NCI-H2171 treated with DMSO at 0.1 percent for 48 hours (cell line): ENCODE measurements around the gene SPTA1.
"Not testable (repeated sequence)": the region's sequence is repeated elsewhere in the genome, so short reads cannot be mapped to it uniquely, and the experiment has no call there.

Experiments used
- DNase-seq: peaks from one replicate; lab custom pipeline; 2025; lab: John Stamatoyannopoulos, UW

The SPTA1 gene

GRCh38 chr1:158686111-158687009 lies at the start of gene SPTA1:
Gene SPTA1, minus strand, starts transcription at chr1:158686715. Its CDS starts 198 bp downstream, at chr1:158686517.
- DNase-seq: no peak

DNA sequence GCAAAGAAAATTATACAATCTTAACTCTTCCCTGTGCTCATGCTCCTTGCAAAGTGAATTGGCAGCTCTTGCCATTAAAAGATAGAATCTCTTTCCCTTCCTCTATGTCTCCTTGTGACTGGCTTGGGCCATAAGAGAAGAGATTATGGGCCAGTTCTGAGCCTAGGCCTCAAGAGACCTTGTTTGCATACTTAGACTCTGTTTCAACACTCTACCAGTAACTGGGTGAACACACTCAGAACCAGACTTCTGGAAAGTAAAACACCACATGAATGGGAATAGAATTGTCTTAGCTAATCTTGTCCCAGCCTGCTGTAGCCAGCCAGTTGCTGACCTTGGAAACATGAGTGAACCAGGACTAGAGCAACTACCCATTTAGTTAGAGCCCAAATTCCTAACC lies 49.3 kb upstream of the SPTA1 start:
- DNase-seq: no peak

DNA sequence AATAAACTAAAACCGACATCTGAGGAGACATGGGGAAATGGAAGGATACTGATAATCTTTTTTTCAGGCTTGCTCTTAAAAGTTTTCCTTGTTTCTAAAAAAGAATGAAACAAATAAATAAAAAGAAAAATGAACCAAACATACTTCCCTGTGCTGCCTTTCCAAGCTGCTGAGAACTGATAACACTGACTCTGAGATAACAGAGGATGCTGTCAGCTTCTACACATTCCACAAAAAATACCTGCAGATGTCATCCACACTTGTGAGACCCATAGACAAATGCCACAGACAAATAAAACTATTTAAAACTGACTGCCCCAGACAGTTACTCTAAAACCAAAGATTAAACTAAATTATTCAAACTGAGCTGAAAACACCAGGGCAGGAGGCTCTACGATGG lies 46.0 kb upstream of the SPTA1 start:
- DNase-seq: no peak

GRCh38 chr1:158731707-158732106 lies 45.2 kb upstream of the SPTA1 start:
- no peak for DNase-seq

- no peak for DNase-seq
These were observed 43.9 kb upstream of the SPTA1 start for GRCh38 chr1:158730453-158730852.

DNA sequence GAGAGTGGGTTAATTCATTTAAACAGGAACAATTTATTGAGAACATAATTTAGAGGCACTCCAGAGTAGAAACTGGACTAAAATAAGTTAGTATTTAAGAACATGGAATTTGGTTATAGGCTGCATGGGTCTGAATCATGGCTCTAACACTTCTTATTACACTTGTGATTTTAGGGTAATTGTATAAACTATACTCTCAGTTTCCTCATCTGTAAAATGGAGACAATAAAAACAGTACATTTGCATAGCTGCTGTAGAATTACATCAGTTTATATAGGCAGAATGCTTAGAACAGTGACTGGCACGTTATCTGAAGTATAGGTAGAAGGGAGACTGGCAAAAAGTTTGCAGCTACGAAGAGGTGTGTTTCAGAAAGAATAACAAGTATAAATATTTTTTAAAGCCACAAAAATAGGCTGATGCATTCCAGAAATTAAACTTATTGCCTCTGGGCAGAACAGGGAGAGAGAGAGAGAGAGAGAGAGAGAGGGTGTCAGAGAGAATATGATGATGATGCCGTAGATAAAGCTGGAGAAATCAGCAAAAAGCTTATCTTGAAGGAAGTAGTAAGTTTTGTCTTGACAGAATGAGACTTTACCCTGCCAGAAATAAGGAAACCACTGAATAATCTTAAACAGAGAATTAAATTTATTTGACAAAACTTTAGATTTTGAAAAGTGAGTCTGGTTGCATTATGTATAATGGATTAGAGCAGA lies 42.2 kb upstream of the SPTA1 start:
- DNase-seq: no peak

DNA sequence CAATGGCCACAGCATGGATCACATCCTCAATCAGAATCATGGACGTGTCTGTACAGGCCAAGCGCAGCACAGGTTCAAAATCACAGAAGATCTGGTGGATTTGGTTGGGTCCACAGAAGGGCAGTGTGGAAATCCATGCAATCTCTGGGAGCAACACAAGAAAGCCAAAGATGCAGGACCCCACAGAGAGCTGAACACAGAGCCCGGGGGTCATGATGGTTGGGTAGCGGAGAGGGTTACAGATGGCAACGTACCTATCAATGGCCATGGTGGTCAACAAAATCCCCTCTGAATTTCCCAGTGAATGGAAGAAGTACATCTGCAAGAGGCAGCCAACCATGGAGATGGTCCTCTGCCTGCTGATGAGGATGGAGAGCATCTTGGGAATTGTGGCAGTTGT lies 37.9 kb upstream of the SPTA1 start:
- DNase-seq: no peak

DNA sequence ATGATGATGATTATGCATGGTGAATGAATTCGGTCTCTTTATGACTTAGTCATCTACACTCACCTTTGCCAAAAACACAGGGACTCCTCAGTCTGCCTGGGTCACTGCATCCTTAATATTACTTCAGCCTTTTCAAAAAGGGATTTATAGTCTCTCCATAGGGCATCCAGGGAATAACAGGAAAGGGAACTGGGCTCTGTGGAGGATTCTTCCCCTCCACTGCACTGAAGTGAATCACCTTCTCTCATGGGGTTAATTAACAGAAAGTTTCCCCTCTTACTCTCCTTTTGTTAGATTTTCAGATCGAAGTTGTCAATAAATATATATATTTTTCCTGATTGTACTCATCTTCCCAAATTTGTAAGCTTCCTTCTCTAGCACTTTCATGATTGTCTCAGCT lies 34.1 kb upstream of the SPTA1 start, which contains the start of gene OR6K3:
Gene OR6K3, minus strand, starts transcription at position 101 of the 400 bp plus-strand sequence. CDS start 2,605 bp downstream, outside the sequence.
- DNase-seq: no peak

GRCh38 chr1:158719664-158720063 lies 33.1 kb upstream of the SPTA1 start:
- DNase-seq: no peak

GRCh38 chr1:158717344-158717743 lies 30.8 kb upstream of the SPTA1 start:
- DNase-seq: no peak

GRCh38 chr1:158716335-158716734 lies 29.8 kb upstream of the SPTA1 start:
- DNase-seq: no peak

DNA sequence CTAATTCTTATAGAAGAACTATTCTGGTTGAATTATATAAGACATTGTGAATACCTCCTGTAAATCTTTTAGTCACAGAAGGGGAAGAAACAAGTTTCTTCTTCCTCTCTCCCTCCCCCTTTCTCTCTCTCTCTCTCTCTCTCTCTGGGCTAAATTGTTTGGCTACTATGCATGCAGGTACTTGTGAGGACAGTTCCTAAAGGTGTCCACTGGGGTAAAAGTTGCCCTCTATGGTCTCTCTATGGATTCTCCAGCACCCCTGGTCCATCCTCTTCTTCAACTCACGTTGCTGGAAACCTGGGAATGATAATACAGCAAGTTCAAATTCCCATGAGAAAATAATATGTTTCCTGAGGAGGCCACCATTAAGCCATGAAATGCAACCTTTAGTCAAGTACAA lies 28.2 kb upstream of the SPTA1 start:
- DNase-seq: no peak

DNA sequence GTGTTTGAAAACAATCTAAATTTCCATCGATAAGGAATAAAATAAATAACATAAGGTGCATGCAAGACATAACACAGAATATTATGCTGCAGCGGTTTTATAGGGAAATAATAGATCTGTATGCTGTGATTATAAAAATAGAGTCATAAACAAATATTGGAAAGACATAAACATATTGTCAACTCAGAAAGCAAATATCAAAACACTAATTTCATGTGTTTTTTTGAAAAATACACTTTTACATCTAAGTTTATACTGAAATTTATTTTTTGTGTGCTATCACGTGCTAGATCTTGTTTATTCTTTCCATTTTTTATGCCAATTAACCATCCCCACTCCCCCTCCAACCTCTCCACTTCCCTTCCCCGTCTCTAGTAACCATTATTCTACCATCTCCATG lies 24.6 kb upstream of the SPTA1 start:
- no peak for DNase-seq

GRCh38 chr1:158706096-158706495 lies 19.6 kb upstream of the SPTA1 start:
- DNase-seq: no peak

GRCh38 chr1:158700552-158700951 lies 14.0 kb upstream of the SPTA1 start, which contains the start of gene OR6K2:
Gene OR6K2, minus strand, starts transcription at chr1:158700652. Its CDS starts 0 bp downstream, at chr1:158700652.
- no peak for DNase-seq

DNA sequence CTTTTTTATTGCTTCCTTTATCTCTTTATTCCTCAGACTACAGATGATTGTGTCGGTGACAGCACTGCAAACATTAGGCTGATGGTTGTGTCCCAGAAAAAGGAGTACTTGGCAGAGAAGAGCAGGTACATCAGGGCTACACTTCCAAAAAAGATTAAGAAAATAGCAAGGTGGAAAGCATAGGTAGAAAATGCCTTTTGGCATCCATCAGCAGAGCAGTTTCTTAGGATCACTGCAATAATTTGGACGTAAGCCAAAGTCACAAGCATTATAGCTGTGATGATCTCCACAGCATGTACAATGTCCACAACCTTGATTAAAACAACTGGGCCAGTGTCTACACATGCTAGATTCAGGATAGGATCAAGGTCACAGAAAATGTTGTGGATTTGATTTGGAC lies 8.1 kb upstream of the SPTA1 start:
- DNase-seq: no peak

- DNase-seq: no peak
These were observed 5.8 kb upstream of the SPTA1 start for GRCh38 chr1:158692356-158692755.

- DNase-seq: no peak
These were observed 5.4 kb upstream of the SPTA1 start for GRCh38 chr1:158691907-158692306.

DNA sequence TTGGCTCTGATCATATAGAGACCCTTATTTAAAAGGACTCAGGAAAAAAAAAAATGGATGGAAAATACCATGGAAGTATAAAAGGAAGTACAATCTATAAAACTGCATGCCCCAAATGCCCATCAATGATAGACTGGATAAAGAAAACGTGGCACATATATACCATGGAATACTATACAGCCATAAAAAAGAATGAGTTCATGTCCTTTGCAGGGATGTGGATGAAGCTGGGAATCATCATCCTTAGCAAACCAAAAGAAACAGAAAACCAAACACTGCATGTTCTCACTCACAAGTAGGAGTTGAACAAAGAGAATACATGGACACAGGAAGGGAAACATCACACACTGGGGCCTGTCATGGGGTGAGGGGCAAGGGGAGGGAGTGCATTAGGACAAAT lies 4.6 kb upstream of the SPTA1 start:
- not testable (repeated sequence) for DNase-seq

DNA sequence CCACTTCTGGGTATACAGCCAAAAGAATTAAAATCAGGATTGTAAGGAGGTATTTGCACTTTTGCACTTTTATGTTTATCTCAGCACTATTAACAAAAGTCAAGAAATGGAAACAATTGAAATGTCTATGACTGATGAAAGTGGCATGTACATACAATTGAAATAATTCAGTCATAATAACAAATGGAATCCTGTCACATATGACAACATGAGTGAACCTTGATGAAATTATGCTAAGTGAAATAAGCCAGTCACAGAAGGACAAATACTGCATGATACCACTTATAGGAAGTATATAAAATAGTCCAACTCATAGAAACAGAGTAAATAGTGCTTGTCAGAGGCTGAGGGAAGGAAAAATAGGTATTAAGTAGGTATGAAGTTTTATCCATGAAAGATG lies 3.4 kb upstream of the SPTA1 start:
- DNase-seq: no peak

GRCh38 chr1:158689110-158689509 lies 2.6 kb upstream of the SPTA1 start:
- no peak for DNase-seq

DNA sequence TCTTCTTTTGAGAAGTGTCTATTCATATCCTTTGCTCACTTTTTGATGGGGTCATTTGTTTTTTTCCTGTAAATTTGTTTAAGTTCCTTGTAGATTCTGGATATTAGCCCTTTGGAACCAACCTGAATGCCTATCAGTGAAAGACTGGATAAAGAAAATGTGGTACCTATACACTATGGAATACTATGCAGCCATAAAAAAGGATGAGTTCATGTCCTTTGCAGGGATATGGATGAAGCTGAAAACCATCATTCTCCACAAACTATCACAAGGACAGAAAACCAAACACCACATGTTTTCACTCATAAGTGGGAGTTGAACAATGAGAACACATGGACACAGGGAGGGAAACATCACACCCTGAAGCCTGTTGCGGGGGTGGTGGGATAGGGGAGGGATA lies 1.8 kb upstream of the SPTA1 start:
- not testable (repeated sequence) for DNase-seq

- no peak for DNase-seq
These were observed 522 bp upstream of the SPTA1 start for GRCh38 chr1:158687037-158687436.
